Adrenal gland (tissue), 12 donors: Measurements from ENCODE around the gene PPP2R5D. TPM values are rescaled to one million over a fixed set of nuclear protein-coding genes. Genes with fewer than 3 reads are reported as not detected.
"Not testable (repeated sequence)": the region's sequence is repeated elsewhere in the genome, so short reads cannot be mapped to it uniquely, and the experiment has no call there.

ENCODE experiments used
- DNase-seq, 7 donors: peaks; one replicate each; pipeline ENCODE4 v3.0.0-alpha.2; 2019 to 2020
- H3K27ac ChIP-seq, 5 donors: fragments of 200-600 bp; sonication (generic) in 4 of 5; 1 replicate in 3 of 5; 2 replicates in 2 of 5; pipeline versions ENCODE4 v1.5.1 to v1.8.0; 2016 to 2020; ENCODE audit warnings: mild to moderate bottlenecking in 1 of 5
- H3K27me3 ChIP-seq: fragments of 200-600 bp; 2 replicates; pipeline ENCODE4 v1.8.0; 2021
- H3K36me3 ChIP-seq, 2 donors: fragments of 200-600 bp; replicated peaks in 1 of 2; 1 replicate in 1 of 2; 2 replicates in 1 of 2; pipeline versions ENCODE4 v1.5.1 to v1.8.0; 2018 to 2022
- H3K4me1 ChIP-seq, 2 donors: fragments of 200-600 bp; replicated peaks in 1 of 2; 1 replicate in 1 of 2; 2 replicates in 1 of 2; pipeline versions ENCODE4 v1.5.1 to v1.8.0; 2018 to 2021
- H3K4me3 ChIP-seq, 4 donors: fragments of 200-600 bp; sonication (generic) in 3 of 4; one replicate each; pipeline ENCODE4 v1.5.1; 2016 to 2018
- H3K9me3 ChIP-seq, 3 donors: fragments of 200-600 bp; sonication (generic) in 1 of 3; replicated peaks in 1 of 3; 1 replicate in 2 of 3; 2 replicates in 1 of 3; pipeline versions ENCODE4 v1.5.1 to v1.8.0; 2016 to 2021
- CTCF ChIP-seq, 6 experiments: fragments of 450-650 bp in 4 of 6; fragments of 200-600 bp in 2 of 6; sonication (generic) in 1 of 6; IDR thresholded peaks; 1 replicate in 5 of 6; 2 replicates in 1 of 6; pipeline versions ENCODE4 v1.5.1 to v1.8.0; 2016 to 2021; ENCODE audit warnings: antibody characterized with exemption in 6 of 6, mild to moderate bottlenecking in 2 of 6, moderate library complexity in 1 of 6
- POLR2A ChIP-seq, 2 donors: fragments of 450-650 bp; IDR thresholded peaks; one replicate each; pipeline ENCODE4 v1.6.1; 2017; ENCODE audit warnings: antibody characterized with exemption in 2 of 2, mild to moderate bottlenecking in 2 of 2, moderate library complexity in 1 of 2
- WGBS, 4 donors: extraction: QIAGEN DNeasy Blood & Tissue Kit in 2 of 4; methylation state at CpG; one replicate each; pipeline versions ENCODE4 v1.1.5 to v1.1.7; 2013 to 2017; 5-methylcytosine and 5-hydroxymethylcytosine counted together
- intact Hi-C, 2 donors: fragments of 100-400 bp; cut with DNase I; formaldehyde crosslinking; loops; one replicate each; pipeline versions ENCODE4 v1.14.1 to v1.15.0; 2022 to 2023
- polyA plus RNA-seq, 3 donors: library from polyadenylated mRNA; stranded (reverse); fragments of 200-250 nt in 2 of 3; fragments of 350-450 nt in 1 of 3; fragmentation: Illumina TruSeq in 1 of 3; extraction: RNeasy Lipid Tissue Mini Kit (QIAGEN cat#74804) in 1 of 3; gene quantifications; one replicate each; pipeline ENCODE4 v1.2.3, GENCODE V29; 2013 to 2014
- total RNA-seq, 9 donors: library from RNA; depleted of rRNA in 4 of 9; stranded (reverse); fragments of >200 nt in 4 of 9; fragments of 120-200 nt in 1 of 9; fragmentation: NEBNext Ultra II Directional in 1 of 9; extraction: Animal tissue kit (Norgen Biotek cat#: 25700) in 1 of 9; gene quantifications; one replicate each; pipeline versions ENCODE4 v1.1.0 to v1.2.4, GENCODE V29; 2013 to 2023
- donor health status: healthy with polysubstance abuse.
- donor health status: Bipolar disorder and iron deficiency.
- donor health status: DM: yes; HTN: yes; CAD: no.
- donor health status: DM: no; HTN: no; CAD: no.
- donor health status: DM: no; HTN: no; CAD: no.
- donor health status: DM: yes; HTN: yes; CAD: no.

The PPP2R5D gene
- total and polyA plus RNA-seq, 12 donors: 24.2 to 97.8 (median 33.7) TPM

GRCh38 chr6:42988486-42989020 lies 4.2 kb downstream of the PPP2R5D start:
- Histone ChIP-seq H3K4me3 (no peak overlapping the region), H3K4me1 (peaks cover 16 to 23% of the 10 kb centered on the region in 2 donors), H3K27ac (no peak overlapping the region), H3K36me3 (peaks cover 0 to 12% of the 10 kb centered on the region in 2 donors), H3K27me3 (no peaks in the 10 kb centered on the region), H3K9me3 (no peaks in the 10 kb centered on the region)
- WGBS, 4 donors: 33 to 54% (median 39%) methylated on average over 1 of the region's 1 CpG
- no peak for TF ChIP-seq POLR2A (IDR thresholded peaks at IDR 0.05)
- no peak for TF ChIP-seq CTCF (IDR thresholded peaks at IDR 0.05)
- no peak for DNase-seq
- intact Hi-C loops: no loop called here

- DNase-seq: no peak
- Histone ChIP-seq H3K4me1 (peaks cover 11 to 20% of the 10 kb centered on the region in 2 donors), H3K9me3 (no peaks in the 10 kb centered on the region), H3K27ac (no peak overlapping the region), H3K27me3 (no peaks in the 10 kb centered on the region), H3K36me3 (peaks cover 0 to 12% of the 10 kb centered on the region in 2 donors), H3K4me3 (no peak overlapping the region)
- intact Hi-C loops: loop anchor here in 1 of 2 donors (10.0 kb wide), 1 partner anchor 85 kb away; no protein-coding TSS in a partner anchor
- WGBS, 4 donors: 80 to 97% (median 90%) methylated on average over 5 of the region's 5 CpGs
- TF ChIP-seq POLR2A (IDR thresholded peaks at IDR 0.05) (no peak), CTCF (IDR thresholded peaks at IDR 0.05) (no peak)
These were observed 5.6 kb downstream of the PPP2R5D start for GRCh38 chr6:42989923-42990322.

GRCh38 chr6:42993445-42993844 lies 9.1 kb downstream of the PPP2R5D start:
- H3K36me3 ChIP-seq: peaks cover 0 to 12% of the 10 kb centered on the region in 2 donors
- no peaks in the 10 kb centered on the region for H3K27me3 ChIP-seq
- H3K4me1 ChIP-seq: no peaks in the 10 kb centered on the region
- no peak overlapping the region for H3K27ac ChIP-seq
- TF ChIP-seq CTCF (IDR thresholded peaks at IDR 0.05): no peak
- no peak for TF ChIP-seq POLR2A (IDR thresholded peaks at IDR 0.05)
- no peak overlapping the region for H3K4me3 ChIP-seq
- H3K9me3 ChIP-seq: no peaks in the 10 kb centered on the region
- intact Hi-C loops: loop anchor here in 1 of 2 donors (10.0 kb wide), 1 partner anchor 89 kb away; no protein-coding TSS in a partner anchor
- 87 to 98% (median 92%) methylated on average over 2 of the region's 2 CpGs for WGBS, 4 donors
- no peak for DNase-seq

- Histone ChIP-seq H3K4me3 (no peak overlapping the region), H3K27me3 (no peaks in the 10 kb centered on the region), H3K9me3 (no peaks in the 10 kb centered on the region), H3K4me1 (no peaks in the 10 kb centered on the region), H3K27ac (no peak overlapping the region), H3K36me3 (no peaks in the 10 kb centered on the region)
- no peak for DNase-seq
- intact Hi-C loops: loop anchor here in 1 of 2 donors (10.0 kb wide), 1 partner anchor 92 kb away; no protein-coding TSS in a partner anchor
- no peak for TF ChIP-seq POLR2A (IDR thresholded peaks at IDR 0.05)
- TF ChIP-seq CTCF (IDR thresholded peaks at IDR 0.05): peak in 1 of 6 experiments; percentile 16
These were observed 12.1 kb downstream of the PPP2R5D start for GRCh38 chr6:42996513-42996912.

GRCh38 chr6:42998205-42998604 lies 13.8 kb downstream of the PPP2R5D start:
- intact Hi-C loops: loop anchor here in 1 of 2 donors (10.0 kb wide), 1 partner anchor 93 kb away; no protein-coding TSS in a partner anchor
- not testable (repeated sequence) for H3K4me1 ChIP-seq, H3K9me3 ChIP-seq, H3K36me3 ChIP-seq, H3K27ac ChIP-seq, DNase-seq, H3K27me3 ChIP-seq, H3K4me3 ChIP-seq
- 93 to 97% (median 94%) methylated on average over 9 of the region's 9 CpGs for WGBS, 4 donors
